ENCODE data around the gene PLA2G6. TPM values are rescaled to one million over a fixed set of nuclear protein-coding genes. Genes with fewer than 3 reads are reported as not detected.

Gene PLA2G6
- total and polyA plus RNA-seq, 9 of the 15 experiments (the other 6 are each of a cell fraction or from before 2014, with no cell fraction given) = 0.11 to 12.2 (median 9.7) TPM

- Histone ChIP-seq H3K4me1 (replicated peaks in 1 of 2; ENCODE audit: control insufficient read depth in 2 of 2, insufficient read depth in 2 of 2, low read length in 2 of 2) (peaks cover 4 to 22% of the 10 kb centered on the region in 2 experiments; a peak in 3 of 5 replicates), H2AFZ (ENCODE audit: low read depth, low read length) (no peak overlapping the region), H3K36me3 (ENCODE audit: control insufficient read depth, insufficient read depth, low read length) (peaks cover 3% of the 10 kb centered on the region; the same call in 1 of the 3 replicates), H3K9ac (ENCODE audit: insufficient read depth in 1 of 2, low read depth in 2 of 2, low read length in 2 of 2) (peak overlapping the region in 1 of 2 experiments; percentile 43; a peak in 2 of 4 replicates), H3K4me3 (no peak overlapping the region), H3K79me2 (ENCODE audit: control insufficient read depth, insufficient read depth, low read length) (peaks cover 45% of the 10 kb centered on the region), H3K27me3 (ENCODE audit: control insufficient read depth in 2 of 2, insufficient read depth in 2 of 2, low read length in 2 of 2) (no peaks in the 10 kb centered on the region), H3K4me2 (ENCODE audit: insufficient read depth, low read length) (no peak overlapping the region), H3K9me3 (replicated peaks; ENCODE audit: control insufficient read depth, insufficient read depth, low read depth, low read length) (no peaks in the 10 kb centered on the region), H3K27ac (ENCODE audit: extremely low read depth, low read depth, low read length) (no peak overlapping the region), H3K9me1 (ENCODE audit: control insufficient read depth, insufficient read depth, low read length) (no peaks in the 10 kb centered on the region), H4K20me1 (replicated peaks; ENCODE audit: control insufficient read depth, insufficient read depth, low read length) (peaks cover 18% of the 10 kb centered on the region; the same call in 1 of the 2 replicates)
- in situ Hi-C loops (cut with MboI) = no loop called here
- DNase-seq (ENCODE audit: extremely low read depth in 1 of 4, low spot score in 3 of 4) = no peak
- ATAC-seq = no peak
- WGBS (ENCODE audit: insufficient coverage, low coverage, missing lambda C conversion rate) = 77% methylated on average over 10 of the region's 15 CpGs
- no TSS peak for BruUV-seq (replicated peaks)
- POLR2A ChIA-PET = interaction anchor here (0.6 to 4.9 kb wide), 6 partner anchors 7 to 123 kb away, joined by 3 to 44 read pairs (median 4); no protein-coding TSS in a partner anchor
- CTCF ChIA-PET (ENCODE audit: low intra/inter-chr PET ratio) = no interaction called here
- intact Hi-C loops (cut with micrococcal nuclease) = loop anchor here (10.0 kb wide), 1 partner anchor 91 kb away; the partner anchor contains the start of gene BAIAP2L2
- FAIRE-seq = no peak
- no peak for TF ChIP-seq FOSL1 (tag; conservative IDR thresholded peaks at IDR 0.05)
- TF ChIP-seq GTF2F1 (IDR thresholded peaks at IDR 0.05; ENCODE audit: low read depth, low read length) = no peak
- no peak for TF ChIP-seq ZNF431 (CRISPR knock-in tag; IDR thresholded peaks at IDR 0.05)
- TF ChIP-seq HNRNPL (IDR thresholded peaks at IDR 0.05; ENCODE audit: low read depth, low read length) = no peak
- TF ChIP-seq FOXM1 (IDR thresholded peaks at IDR 0.05; ENCODE audit: low read depth) = no peak
- no peak for TF ChIP-seq FOXM1 (CRISPR knock-in tag; IDR thresholded peaks at IDR 0.05; ENCODE audit: low read depth)
- TF ChIP-seq POLR2H (tag; IDR thresholded peaks at IDR 0.05; ENCODE audit: low read depth) = no peak
- TF ChIP-seq POLR2A (conservative IDR thresholded peaks at IDR 0.05) = no peak
- TF ChIP-seq, protein P1, sequence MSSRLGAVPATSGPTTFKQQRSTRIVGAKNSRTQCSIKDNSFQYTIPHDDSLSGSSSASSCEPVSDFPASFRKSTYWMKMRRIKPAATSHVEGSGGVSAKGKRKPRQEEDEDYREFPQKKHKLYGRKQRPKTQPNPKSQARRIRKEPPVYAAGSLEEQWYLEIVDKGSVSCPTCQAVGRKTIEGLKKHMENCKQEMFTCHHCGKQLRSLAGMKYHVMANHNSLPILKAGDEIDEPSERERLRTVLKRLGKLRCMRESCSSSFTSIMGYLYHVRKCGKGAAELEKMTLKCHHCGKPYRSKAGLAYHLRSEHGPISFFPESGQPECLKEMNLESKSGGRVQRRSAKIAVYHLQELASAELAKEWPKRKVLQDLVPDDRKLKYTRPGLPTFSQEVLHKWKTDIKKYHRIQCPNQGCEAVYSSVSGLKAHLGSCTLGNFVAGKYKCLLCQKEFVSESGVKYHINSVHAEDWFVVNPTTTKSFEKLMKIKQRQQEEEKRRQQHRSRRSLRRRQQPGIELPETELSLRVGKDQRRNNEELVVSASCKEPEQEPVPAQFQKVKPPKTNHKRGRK (tag; IDR thresholded peaks at IDR 0.05) = no peak
- TF ChIP-seq, protein P2, sequence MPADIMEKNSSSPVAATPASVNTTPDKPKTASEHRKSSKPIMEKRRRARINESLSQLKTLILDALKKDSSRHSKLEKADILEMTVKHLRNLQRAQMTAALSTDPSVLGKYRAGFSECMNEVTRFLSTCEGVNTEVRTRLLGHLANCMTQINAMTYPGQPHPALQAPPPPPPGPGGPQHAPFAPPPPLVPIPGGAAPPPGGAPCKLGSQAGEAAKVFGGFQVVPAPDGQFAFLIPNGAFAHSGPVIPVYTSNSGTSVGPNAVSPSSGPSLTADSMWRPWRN (IDR thresholded peaks at IDR 0.05; ENCODE audit: low read depth) = no peak
- no peak for TF ChIP-seq BCL6 (CRISPR knock-in tag; IDR thresholded peaks at IDR 0.05)
- TF ChIP-seq SREBF2 (CRISPR knock-in tag; IDR thresholded peaks at IDR 0.05) = no peak
- TF ChIP-seq RNF219 (CRISPR knock-in tag; IDR thresholded peaks at IDR 0.05) = no peak
- TF ChIP-seq DMBX1 (CRISPR knock-in tag; IDR thresholded peaks at IDR 0.05; ENCODE audit: borderline replicate concordance) = no peak
Observed at GRCh38 chr22:38205261-38206128, 23.9 kb upstream of the PLA2G6 start.

Measured in K562 (cell line).